ENCODE data around the gene FRMPD1.

The FRMPD1 gene

DNA sequence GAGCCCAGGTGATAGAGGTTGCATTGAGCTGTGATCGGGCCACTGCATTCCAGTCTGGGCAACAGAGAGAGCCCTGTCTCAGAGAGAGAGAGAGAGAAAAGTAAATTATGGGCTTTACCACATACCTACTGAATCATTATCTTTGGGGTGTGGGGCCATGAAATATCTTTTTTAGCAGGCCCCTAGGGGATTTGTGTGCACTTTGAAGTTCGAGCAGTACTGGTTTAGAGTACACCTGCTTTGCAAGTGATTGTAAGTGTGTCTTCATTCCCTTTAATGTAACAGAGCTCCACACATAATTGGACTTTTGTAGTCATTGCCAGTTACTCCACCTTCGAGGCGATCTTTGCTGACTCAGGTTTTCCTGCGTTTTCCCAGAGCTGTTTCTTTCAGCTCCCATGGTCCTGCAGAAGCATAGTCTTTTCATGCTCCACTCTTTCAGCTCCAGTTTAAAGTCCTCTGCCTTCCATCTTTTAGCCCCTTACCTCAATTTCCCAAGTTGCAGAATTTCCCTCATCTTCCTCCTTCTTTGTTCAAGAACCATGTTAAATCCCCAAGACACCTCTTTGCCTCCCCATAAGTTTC, 24.0 kb upstream of the FRMPD1 start:
- DNase-seq (ENCODE audit: low read depth): no peak
- no peak overlapping the region for H3K4me3 ChIP-seq (ENCODE audit: low read depth, low read length)

- DNase-seq (ENCODE audit: low read depth): no peak
- no peak overlapping the region for H3K4me3 ChIP-seq (ENCODE audit: low read depth, low read length)
Measured at GRCh38 chr9:37632479-37632878, 18.3 kb upstream of the FRMPD1 start.

DNA sequence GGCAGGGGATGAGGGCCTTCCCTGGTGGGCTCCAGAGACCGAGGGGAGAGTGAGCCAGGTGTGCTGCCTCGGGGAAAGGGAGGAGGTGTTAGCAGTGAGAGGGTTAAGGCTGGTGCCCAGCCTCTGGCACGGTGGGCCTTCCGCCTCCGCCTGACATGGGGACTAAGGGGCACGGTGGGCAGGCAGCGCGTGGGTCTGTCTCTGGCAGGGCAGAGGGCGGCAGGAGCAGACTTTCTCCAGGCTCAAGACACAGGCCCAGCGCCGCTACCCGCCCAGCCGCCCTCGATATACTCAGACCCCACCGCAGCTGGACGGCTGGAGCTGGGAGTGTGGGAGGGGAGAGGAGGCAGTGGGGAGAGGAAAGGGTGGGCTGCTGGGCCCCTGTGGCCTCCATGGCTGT, 14.9 kb upstream of the FRMPD1 start:
- no peak overlapping the region for H3K4me3 ChIP-seq (ENCODE audit: low read depth, low read length)
- DNase-seq (ENCODE audit: low read depth): no peak

GRCh38 chr9:37636511-37637448, 14.0 kb upstream of the FRMPD1 start:
- no peak overlapping the region for H3K4me3 ChIP-seq (ENCODE audit: low read depth, low read length)

GRCh38 chr9:37639109-37639762, 11.5 kb upstream of the FRMPD1 start:
- no peak overlapping the region for H3K4me3 ChIP-seq (ENCODE audit: low read depth, low read length)
- DNase-seq (ENCODE audit: low read depth): no peak

More at GRCh38 chr9:37636511-37637448, 14.0 kb upstream of the FRMPD1 start:
- DNase-seq (ENCODE audit: low read depth): no peak

GRCh38 chr9:37639841-37640240, 10.9 kb upstream of the FRMPD1 start:
- H3K4me3 ChIP-seq (ENCODE audit: low read depth, low read length): no peak overlapping the region
- no peak for DNase-seq (ENCODE audit: low read depth)

DNA sequence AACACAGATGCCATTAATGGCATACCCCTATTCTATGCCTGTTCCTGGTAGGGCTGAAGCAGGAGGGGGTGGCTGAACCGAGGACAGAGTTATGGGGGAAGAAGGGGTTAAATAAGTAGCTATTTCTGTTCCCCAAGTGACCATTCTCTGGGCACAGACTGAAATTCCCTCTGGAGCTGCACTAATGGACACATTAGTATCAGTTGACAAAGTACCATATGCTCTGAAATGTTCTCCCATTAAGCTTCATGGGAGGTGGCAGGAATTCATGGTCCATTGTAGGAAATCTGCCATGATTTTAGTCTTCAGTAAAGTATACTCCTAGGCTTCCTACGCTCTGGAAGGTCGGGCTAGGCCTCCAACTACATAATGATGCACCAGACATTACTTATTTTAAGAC, 10.5 kb upstream of the FRMPD1 start:
- H3K4me3 ChIP-seq (ENCODE audit: low read depth, low read length): no peak overlapping the region
- no peak for DNase-seq (ENCODE audit: low read depth)

DNA sequence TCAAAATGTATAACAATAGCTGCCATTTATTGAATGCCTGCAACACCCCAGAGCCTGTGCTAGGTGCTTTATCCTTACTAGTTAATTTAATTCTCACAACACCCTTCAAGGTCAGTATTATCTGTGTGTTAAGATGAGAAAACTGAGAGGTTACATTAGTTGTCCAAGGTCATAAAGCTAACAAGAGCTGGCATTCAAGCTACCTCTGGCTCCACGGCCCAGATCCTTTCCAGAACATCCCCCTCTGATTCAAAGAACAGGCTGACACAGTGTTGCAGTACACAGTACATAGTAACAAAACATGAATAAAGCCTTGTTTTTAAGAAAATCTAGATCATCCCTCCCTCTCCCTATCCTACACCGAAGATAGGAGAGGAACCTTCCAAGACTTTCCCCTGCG, 9.4 kb upstream of the FRMPD1 start:
- no peak for DNase-seq (ENCODE audit: low read depth)
- no peak overlapping the region for H3K4me3 ChIP-seq (ENCODE audit: low read depth, low read length)

DNA sequence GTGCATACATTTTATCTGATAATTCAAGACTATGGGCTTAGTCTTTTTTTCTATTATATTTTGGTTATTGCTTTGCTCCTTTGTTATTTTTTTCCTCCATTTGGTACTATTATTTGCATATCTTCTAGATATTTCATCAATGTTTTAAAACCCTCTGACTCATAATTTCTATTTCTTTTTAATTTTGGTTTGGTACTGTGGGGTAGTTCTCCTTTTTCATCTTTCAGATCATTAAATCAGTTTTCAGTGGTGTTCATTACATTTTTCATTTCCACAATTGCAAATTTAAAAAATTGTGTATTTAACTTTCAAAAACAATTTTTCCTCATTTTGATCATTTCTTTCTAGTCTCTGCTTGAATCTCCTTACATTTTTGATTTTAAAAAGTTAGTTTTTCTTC, 7.5 kb upstream of the FRMPD1 start:
- no peak overlapping the region for H3K4me3 ChIP-seq (ENCODE audit: low read depth, low read length)
- DNase-seq (ENCODE audit: low read depth): no peak

- no peak overlapping the region for H3K4me3 ChIP-seq (ENCODE audit: low read depth, low read length)
- DNase-seq (ENCODE audit: low read depth): no peak
Measured at GRCh38 chr9:37645903-37646506, 4.7 kb upstream of the FRMPD1 start.

GRCh38 chr9:37650299-37650872, 368 bp upstream of the FRMPD1 start:
- H3K4me3 ChIP-seq (ENCODE audit: low read depth, low read length): peak overlapping the region; percentile 28
- no peak for DNase-seq (ENCODE audit: low read depth)

GRCh38 chr9:37652261-37652660, 1.5 kb downstream of the FRMPD1 start:
- H3K4me3 ChIP-seq (ENCODE audit: low read depth, low read length): no peak overlapping the region
- no peak for DNase-seq (ENCODE audit: low read depth)

DNA sequence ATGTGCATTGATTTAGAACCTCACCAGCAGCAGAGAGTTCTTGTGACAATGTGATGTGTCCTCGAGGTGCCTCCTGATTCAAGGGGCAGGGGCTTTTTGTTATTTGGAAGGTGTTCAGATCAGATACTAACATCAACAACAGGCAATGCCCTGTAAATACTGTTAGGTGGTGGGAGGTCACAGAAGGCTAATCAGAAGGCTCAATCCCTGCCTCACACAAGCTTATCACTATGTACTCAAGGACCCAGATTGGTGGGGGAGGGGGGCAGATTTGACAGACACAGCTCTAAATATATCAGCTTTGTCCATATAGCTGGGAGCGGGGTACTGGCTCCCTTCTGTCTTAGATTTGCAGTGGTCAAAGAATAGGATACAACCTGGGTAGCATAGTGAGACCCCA, 2.6 kb downstream of the FRMPD1 start:
- no peak for DNase-seq (ENCODE audit: low read depth)
- H3K4me3 ChIP-seq (ENCODE audit: low read depth, low read length): no peak overlapping the region

- DNase-seq (ENCODE audit: low read depth): no peak
- no peak overlapping the region for H3K4me3 ChIP-seq (ENCODE audit: low read depth, low read length)
Measured at GRCh38 chr9:37656936-37657335, 6.2 kb downstream of the FRMPD1 start.

GRCh38 chr9:37660691-37661090, 9.9 kb downstream of the FRMPD1 start:
- no peak overlapping the region for H3K4me3 ChIP-seq (ENCODE audit: low read depth, low read length)
- no peak for DNase-seq (ENCODE audit: low read depth)

- no peak overlapping the region for H3K4me3 ChIP-seq (ENCODE audit: low read depth, low read length)
- DNase-seq (ENCODE audit: low read depth): no peak
Measured at GRCh38 chr9:37663926-37664325, 13.2 kb downstream of the FRMPD1 start.

- no peak overlapping the region for H3K4me3 ChIP-seq (ENCODE audit: low read depth, low read length)
- no peak for DNase-seq (ENCODE audit: low read depth)
Measured at GRCh38 chr9:37667706-37668105, 17.0 kb downstream of the FRMPD1 start.

- no peak for DNase-seq (ENCODE audit: low read depth)
- no peak overlapping the region for H3K4me3 ChIP-seq (ENCODE audit: low read depth, low read length)
Measured at GRCh38 chr9:37668116-37668601, 17.4 kb downstream of the FRMPD1 start.

- no peak overlapping the region for H3K4me3 ChIP-seq (ENCODE audit: low read depth, low read length)
- no peak for DNase-seq (ENCODE audit: low read depth)
Measured at GRCh38 chr9:37669232-37669631, 18.5 kb downstream of the FRMPD1 start.

DNA sequence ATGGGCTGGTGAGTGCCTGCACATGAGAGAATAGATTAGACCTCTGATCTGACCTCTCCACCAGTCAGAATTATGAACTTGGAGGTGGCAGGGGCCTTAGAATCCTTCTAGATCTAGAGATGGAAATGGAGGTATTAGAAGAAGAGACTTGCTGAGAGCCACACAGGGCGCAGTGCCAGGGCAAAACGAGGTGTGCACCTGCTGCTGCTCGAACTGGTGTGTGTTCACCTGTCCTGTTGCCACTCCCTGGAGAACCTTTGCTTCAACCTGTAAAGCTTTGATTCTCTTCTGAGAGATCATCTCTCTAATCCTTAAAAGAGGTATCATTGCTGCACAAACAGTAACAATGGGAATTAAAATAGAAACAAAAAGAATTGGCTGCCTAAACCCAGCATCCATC, 24.9 kb downstream of the FRMPD1 start:
- DNase-seq (ENCODE audit: low read depth): no peak

More for the DNA sequence above, 24.9 kb downstream of the FRMPD1 start:
- H3K4me3 ChIP-seq (ENCODE audit: low read depth, low read length): no peak overlapping the region
